DOHH2 (cell line): ENCODE data around the gene ANP32B.
"Not testable (repeated sequence)": the region's sequence is repeated elsewhere in the genome, so short reads cannot be mapped to it uniquely, and the experiment has no call there.

Experiments used
- CTCF ChIP-seq: fragments of 200-600 bp; sonication (generic); IDR thresholded peaks from one replicate; pipeline ENCODE4 v1.5.1; 2014; ENCODE audit warnings: antibody characterized with exemption, mild to moderate bottlenecking, low read depth, low read length; ENCODE audit not compliant: poor library complexity, severe bottlenecking
- EZH2phosphoT487 ChIP-seq: fragments of 200-600 bp; sonication (generic); IDR thresholded peaks from 2 replicates; pipeline ENCODE4 v1.6.1; 2017; ENCODE audit warnings: borderline replicate concordance, mild to moderate bottlenecking, antibody characterized with exemption, low read length, moderate library complexity, mixed read lengths

GRCh38 chr9:97945470-97945869 is 37.7 kb upstream of the ANP32B start:
- TF ChIP-seq CTCF, EZH2phosphoT487: not testable (repeated sequence)
